Glutamatergic neuron (in vitro differentiated cells): ENCODE results near the gene TMEM163. TPM values are rescaled to one million over a fixed set of nuclear protein-coding genes. Genes with fewer than 3 reads are reported as not detected.

Experiments
- DNase-seq: peaks from one replicate; pipeline ENCODE4 v3.0.0; 2022
- H3K27ac Mint-ChIP-seq: one replicate; pipeline ENCODE4 v1.8.0; 2020; ENCODE audit warnings: mild to moderate bottlenecking, mixed read lengths, inconsistent platforms; ENCODE audit not compliant: unreplicated experiment
- H3K27me3 Mint-ChIP-seq: one replicate; pipeline ENCODE4 v1.8.0; 2020; ENCODE audit warnings: mild to moderate bottlenecking, moderate library complexity, mixed read lengths, inconsistent platforms; ENCODE audit not compliant: unreplicated experiment
- H3K36me3 Mint-ChIP-seq: one replicate; pipeline ENCODE4 v1.8.0; 2020; ENCODE audit warnings: mild to moderate bottlenecking, mixed read lengths, inconsistent platforms; ENCODE audit not compliant: unreplicated experiment
- H3K4me1 Mint-ChIP-seq: one replicate; pipeline ENCODE4 v1.8.0; 2020; ENCODE audit warnings: mild to moderate bottlenecking, low read depth, mixed read lengths, inconsistent platforms; ENCODE audit not compliant: unreplicated experiment
- H3K4me3 Mint-ChIP-seq: one replicate; pipeline ENCODE4 v1.8.0; 2020; ENCODE audit warnings: mild to moderate bottlenecking, mixed read lengths, inconsistent platforms; ENCODE audit not compliant: unreplicated experiment
- H3K9me3 Mint-ChIP-seq: one replicate; pipeline ENCODE4 v1.8.0; 2020; ENCODE audit warnings: mild to moderate bottlenecking, moderate library complexity, mixed read lengths, inconsistent platforms; ENCODE audit not compliant: unreplicated experiment
- total RNA-seq: library from RNA; stranded (reverse); fragmentation: NEBNext Ultra II Directional; extraction: Animal tissue kit (Norgen Biotek cat#: 25700); gene quantifications from one replicate; pipeline ENCODE4 v1.2.1, GENCODE V29; 2021; ENCODE audit not compliant: unreplicated experiment
- TF ChIP-seq, protein P1 (sequence below): fragments of 200-600 bp; sonication (generic); IDR thresholded peaks from one replicate; pipeline ENCODE4 v1.5.0; 2021; ENCODE audit not compliant: partially characterized antibody, unreplicated experiment

Gene TMEM163
- total RNA-seq, 1 donor from 2014 or later, result 27.7 TPM

DNA sequence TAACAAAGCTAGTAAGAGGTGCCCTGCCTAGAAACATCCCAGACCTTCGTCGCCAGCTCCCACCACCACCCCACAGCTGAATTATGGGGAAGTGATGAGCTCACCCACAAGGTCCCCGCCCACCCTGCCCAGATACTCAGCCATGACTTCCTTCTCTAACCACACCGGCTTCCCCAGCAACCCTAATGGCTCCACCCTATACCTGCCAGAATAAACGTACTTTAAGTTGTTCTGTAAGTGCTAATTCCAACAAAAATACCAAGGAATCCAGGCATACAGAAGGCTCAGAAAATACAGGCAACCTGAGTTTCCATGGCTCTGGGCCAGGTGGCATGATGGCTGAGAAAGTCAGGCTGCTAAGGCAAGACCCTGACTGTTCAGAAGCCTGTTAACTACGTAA lies 39.1 kb downstream of the TMEM163 start:
- no peak for DNase-seq
- peaks cover 5% of the 10 kb centered on the region for H3K27me3 Mint-ChIP-seq
- no peak overlapping the region for H3K27ac Mint-ChIP-seq
- no peaks in the 10 kb centered on the region for H3K36me3 Mint-ChIP-seq
- peaks cover 30% of the 10 kb centered on the region for H3K4me1 Mint-ChIP-seq
- peaks cover 7% of the 10 kb centered on the region for H3K9me3 Mint-ChIP-seq
- TF ChIP-seq, protein P1, sequence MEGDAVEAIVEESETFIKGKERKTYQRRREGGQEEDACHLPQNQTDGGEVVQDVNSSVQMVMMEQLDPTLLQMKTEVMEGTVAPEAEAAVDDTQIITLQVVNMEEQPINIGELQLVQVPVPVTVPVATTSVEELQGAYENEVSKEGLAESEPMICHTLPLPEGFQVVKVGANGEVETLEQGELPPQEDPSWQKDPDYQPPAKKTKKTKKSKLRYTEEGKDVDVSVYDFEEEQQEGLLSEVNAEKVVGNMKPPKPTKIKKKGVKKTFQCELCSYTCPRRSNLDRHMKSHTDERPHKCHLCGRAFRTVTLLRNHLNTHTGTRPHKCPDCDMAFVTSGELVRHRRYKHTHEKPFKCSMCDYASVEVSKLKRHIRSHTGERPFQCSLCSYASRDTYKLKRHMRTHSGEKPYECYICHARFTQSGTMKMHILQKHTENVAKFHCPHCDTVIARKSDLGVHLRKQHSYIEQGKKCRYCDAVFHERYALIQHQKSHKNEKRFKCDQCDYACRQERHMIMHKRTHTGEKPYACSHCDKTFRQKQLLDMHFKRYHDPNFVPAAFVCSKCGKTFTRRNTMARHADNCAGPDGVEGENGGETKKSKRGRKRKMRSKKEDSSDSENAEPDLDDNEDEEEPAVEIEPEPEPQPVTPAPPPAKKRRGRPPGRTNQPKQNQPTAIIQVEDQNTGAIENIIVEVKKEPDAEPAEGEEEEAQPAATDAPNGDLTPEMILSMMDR, result no peak
- H3K4me3 Mint-ChIP-seq, result no peak overlapping the region

DNA sequence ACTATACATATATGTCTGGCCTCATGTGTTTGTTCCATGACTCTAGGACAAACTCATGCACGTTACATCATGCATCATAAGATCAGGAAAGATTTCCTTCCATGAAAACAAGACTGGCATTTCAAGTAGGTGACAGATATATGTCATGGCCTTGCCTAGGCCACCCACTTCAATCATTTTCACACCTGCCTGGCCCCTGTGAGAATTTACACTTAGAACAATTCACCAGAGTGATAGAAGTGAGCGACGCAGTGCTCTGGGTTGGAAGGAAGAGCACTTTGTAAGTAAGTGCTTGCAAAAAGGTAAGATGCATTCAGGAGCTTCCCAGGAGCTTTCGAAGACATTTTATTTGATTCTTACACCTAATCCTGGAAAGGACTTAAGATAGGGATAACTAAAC lies 39.5 kb downstream of the TMEM163 start:
- Mint-ChIP-seq H3K27ac (no peak overlapping the region), H3K27me3 (peaks cover 5% of the 10 kb centered on the region), H3K4me3 (no peak overlapping the region), H3K9me3 (peaks cover 7% of the 10 kb centered on the region), H3K4me1 (peaks cover 34% of the 10 kb centered on the region), H3K36me3 (no peaks in the 10 kb centered on the region)
- no peak for DNase-seq
- TF ChIP-seq, protein P1, result no peak

DNA sequence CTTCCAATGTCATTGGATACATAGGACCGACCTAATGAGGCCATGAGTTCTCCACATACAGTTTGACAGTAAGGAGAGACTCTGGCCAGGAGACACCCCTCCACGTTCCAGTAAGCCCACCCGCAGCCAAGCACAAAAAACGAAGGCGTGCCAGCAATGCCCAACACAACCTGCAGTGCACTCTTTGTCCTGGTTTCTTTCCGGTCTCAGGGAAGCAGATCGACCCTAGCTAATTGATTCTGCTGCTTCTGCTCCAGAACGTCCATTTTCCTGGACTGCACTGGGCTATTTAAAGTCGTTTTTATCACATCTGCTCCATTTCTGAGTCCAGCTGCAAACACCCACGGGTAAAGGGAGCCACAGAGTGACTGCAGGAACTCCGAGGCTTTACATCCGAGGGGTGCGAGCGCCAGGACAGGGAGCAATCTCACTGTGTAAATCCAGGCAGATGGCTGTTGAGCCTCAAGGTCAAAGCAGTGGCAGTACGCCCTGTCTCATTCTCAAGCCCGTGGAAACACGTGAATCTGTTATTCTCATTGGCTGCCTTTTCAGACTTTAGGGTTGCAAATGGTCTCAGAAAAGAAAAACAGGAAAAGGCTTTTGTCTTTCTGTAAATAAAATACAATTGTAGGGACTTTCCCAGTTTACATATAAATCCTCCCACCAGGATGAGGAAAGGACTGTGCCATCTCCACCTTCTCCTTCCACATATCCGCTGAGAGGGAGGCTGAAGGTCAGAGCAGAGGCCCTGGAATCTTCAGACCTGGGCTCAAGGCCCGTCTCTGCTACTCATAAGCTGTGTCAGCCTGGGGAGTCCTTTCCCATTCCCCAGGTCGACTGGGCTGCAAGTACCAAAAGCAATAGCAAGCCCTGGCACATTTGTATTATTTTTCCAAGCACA lies 40.7 kb downstream of the TMEM163 start:
- Mint-ChIP-seq H3K27ac (peak overlapping the region; percentile 67), H3K27me3 (peaks cover 10% of the 10 kb centered on the region), H3K4me1 (peaks cover 36% of the 10 kb centered on the region), H3K36me3 (no peaks in the 10 kb centered on the region), H3K9me3 (peaks cover 7% of the 10 kb centered on the region), H3K4me3 (no peak overlapping the region)
- DNase-seq, result no peak
- TF ChIP-seq, protein P1, result no peak

DNA sequence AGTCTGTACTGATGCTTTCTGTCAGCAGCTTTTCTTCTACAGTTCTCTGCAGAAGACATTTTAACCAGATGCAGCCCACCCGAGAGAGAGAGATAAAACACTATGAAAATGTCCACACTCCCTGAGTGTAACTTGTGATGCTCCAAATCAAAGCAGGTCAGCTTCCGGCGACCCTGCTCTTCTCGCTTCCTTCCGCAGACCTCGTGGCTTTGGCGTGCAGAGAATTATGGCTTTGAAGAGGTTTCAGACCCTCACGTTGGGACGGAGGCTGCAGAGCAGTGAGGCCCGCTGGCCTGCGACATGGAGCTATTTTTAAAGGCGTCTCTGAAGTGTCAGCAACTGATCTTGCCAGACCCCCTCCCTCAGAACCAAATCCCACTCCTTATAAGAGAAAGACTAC lies 41.8 kb downstream of the TMEM163 start:
- H3K27me3 Mint-ChIP-seq, result peaks cover 10% of the 10 kb centered on the region
- no peak overlapping the region for H3K4me3 Mint-ChIP-seq
- H3K36me3 Mint-ChIP-seq, result no peaks in the 10 kb centered on the region
- no peak for DNase-seq
- H3K4me1 Mint-ChIP-seq, result peaks cover 36% of the 10 kb centered on the region
- TF ChIP-seq, protein P1, result no peak
- peaks cover 7% of the 10 kb centered on the region for H3K9me3 Mint-ChIP-seq
- peak overlapping the region; percentile 45 for H3K27ac Mint-ChIP-seq

DNA sequence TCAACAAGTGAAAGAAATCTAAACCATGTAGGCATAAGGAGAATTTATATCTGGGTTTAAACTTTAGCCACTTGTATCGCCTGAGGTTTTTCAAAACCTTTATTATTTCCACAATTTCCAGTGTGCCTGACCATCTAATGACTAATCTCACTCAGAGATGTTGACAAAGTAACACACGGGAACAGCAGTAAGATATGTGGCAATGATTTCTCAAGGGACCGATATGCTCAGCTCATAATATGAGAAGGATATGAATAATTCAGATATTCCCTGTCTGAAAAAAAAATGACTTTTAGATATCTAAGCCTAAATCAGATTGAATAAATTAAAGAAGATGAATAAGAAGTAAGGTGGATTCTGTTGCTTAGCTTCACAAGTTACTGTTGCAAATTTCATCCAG lies 43.5 kb downstream of the TMEM163 start:
- H3K36me3 Mint-ChIP-seq, result no peaks in the 10 kb centered on the region
- H3K27ac Mint-ChIP-seq, result peak overlapping the region; percentile 75
- H3K4me1 Mint-ChIP-seq, result peaks cover 48% of the 10 kb centered on the region
- H3K27me3 Mint-ChIP-seq, result peaks cover 10% of the 10 kb centered on the region
- peaks cover 8% of the 10 kb centered on the region for H3K9me3 Mint-ChIP-seq
- TF ChIP-seq, protein P1, result no peak
- no peak for DNase-seq
- peak overlapping the region; percentile 43 for H3K4me3 Mint-ChIP-seq
